Neural progenitor cell (in vitro differentiated cells): ENCODE measurements around the gene SIVA1.

Experiments
- EZH2phosphoT487 ChIP-seq: fragments of 200-600 bp; sonication (generic); IDR thresholded peaks from 2 replicates; pipeline ENCODE4 v1.6.1; 2017; ENCODE audit warnings: antibody characterized with exemption
- TF ChIP-seq, protein P1 (sequence below): fragments of 200-600 bp; sonication (generic); IDR thresholded peaks from 2 replicates; pipeline ENCODE4 v1.5.1; 2017; ENCODE audit warnings: antibody characterized with exemption, mild to moderate bottlenecking

DNA sequence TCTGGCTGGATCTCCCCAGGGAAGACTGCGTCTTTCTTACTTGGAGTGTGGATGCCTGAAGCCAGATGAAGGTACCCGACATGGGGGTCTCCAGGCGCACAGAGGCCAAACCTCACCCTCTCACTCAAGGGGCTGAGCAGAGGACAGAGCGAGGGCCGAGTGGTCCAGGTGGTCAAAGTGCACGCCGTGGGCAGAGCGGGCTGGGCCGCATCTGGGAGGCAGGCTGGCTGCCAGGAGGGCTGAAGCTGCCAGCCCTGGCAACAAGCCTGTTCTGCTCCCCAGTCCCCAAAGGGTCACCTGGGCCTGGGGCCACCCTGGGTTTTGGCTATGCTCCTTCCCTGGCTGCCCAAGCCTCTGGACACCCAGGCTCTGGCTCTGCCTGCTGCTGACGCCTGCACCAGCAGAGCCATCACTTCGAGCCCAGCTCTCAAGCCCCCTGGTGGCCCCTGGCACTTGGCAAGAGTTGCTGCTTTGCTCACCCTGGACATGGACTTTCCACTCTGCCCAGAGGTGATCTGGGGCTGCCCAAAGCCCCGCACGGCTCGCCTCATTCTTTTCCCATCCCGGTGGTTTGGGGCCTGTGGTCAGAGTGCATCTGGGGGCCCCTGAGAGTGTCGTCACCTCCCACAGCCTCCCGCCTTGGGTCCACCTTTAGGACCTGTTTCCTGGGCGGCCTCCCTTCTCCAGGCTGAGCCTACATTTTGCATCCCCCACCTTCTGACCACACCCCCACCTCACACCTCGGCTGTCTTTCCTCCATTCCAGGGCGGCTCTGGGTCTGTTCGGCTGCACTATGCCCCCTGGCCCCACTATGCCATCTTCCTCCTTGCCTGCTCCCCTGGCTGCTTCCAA is 26.1 kb upstream of the SIVA1 start:
- TF ChIP-seq, protein P1, sequence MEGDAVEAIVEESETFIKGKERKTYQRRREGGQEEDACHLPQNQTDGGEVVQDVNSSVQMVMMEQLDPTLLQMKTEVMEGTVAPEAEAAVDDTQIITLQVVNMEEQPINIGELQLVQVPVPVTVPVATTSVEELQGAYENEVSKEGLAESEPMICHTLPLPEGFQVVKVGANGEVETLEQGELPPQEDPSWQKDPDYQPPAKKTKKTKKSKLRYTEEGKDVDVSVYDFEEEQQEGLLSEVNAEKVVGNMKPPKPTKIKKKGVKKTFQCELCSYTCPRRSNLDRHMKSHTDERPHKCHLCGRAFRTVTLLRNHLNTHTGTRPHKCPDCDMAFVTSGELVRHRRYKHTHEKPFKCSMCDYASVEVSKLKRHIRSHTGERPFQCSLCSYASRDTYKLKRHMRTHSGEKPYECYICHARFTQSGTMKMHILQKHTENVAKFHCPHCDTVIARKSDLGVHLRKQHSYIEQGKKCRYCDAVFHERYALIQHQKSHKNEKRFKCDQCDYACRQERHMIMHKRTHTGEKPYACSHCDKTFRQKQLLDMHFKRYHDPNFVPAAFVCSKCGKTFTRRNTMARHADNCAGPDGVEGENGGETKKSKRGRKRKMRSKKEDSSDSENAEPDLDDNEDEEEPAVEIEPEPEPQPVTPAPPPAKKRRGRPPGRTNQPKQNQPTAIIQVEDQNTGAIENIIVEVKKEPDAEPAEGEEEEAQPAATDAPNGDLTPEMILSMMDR, result peak; percentile 23
- no peak for TF ChIP-seq EZH2phosphoT487
